Bronchial epithelial cell (primary cell): ENCODE results near the gene ZNF48. TPM values are rescaled to one million over a fixed set of nuclear protein-coding genes. Genes with fewer than 3 reads are reported as not detected.

Experiments
- DNase-seq: peaks from one replicate; pipeline ENCODE4 v3.0.0-alpha.2; 2010; ENCODE audit warnings: low read depth
- FAIRE-seq: peaks from 2 replicates; lab custom pipeline; 2011; peaks lifted over from hg19 to GRCh38; lab: Jason Lieb, UNC
- H3K27me3 ChIP-seq: 2 replicates; pipeline ENCODE4 v1.5.1; 2011; ENCODE audit warnings: low read length; ENCODE audit not compliant: control insufficient read depth, insufficient read depth
- H3K36me3 ChIP-seq: 2 replicates; pipeline ENCODE4 v1.5.1; 2011; ENCODE audit warnings: low read length; ENCODE audit not compliant: control insufficient read depth, insufficient read depth
- H3K4me3 ChIP-seq: 2 replicates; pipeline ENCODE4 v1.5.1; 2011; ENCODE audit warnings: mild to moderate bottlenecking, low read depth, low read length, control low read depth
- total RNA-seq: library from RNA; depleted of rRNA; stranded (reverse); fragments of >200 nt; gene quantifications from 2 replicates; pipeline ENCODE4 v1.2.1, GENCODE V29; 2014
- TF ChIP-seq, protein P1 (sequence below): IDR thresholded peaks from 2 replicates; pipeline ENCODE4 v1.5.1; 2011; ENCODE audit warnings: mild to moderate bottlenecking, moderate library complexity, low read length, control low read depth, inconsistent platforms; ENCODE audit not compliant: insufficient read depth, severe bottlenecking

The ZNF48 gene
- total RNA-seq, 1 donor from 2014 or later = 12.9 TPM

DNA sequence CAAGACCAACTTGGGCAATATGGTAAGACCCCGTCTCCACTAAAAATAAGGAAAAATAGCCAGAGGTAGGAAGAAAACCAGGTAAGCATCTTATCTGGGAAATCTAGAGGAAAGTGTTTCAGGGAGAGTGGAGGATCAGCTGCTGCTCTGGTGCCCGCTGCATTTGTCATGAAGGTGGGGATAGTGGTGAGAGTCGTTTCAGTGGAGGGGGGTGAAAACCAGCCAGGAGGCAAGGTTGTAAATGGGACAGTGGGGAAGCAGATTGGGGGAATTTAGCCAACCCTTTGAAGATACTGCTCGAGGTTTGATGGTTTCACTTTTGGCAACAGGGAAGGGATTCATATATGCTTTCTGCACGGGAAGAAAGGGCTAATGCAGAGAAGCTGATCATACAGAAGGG is 25.8 kb downstream of the ZNF48 start:
- TF ChIP-seq, protein P1, sequence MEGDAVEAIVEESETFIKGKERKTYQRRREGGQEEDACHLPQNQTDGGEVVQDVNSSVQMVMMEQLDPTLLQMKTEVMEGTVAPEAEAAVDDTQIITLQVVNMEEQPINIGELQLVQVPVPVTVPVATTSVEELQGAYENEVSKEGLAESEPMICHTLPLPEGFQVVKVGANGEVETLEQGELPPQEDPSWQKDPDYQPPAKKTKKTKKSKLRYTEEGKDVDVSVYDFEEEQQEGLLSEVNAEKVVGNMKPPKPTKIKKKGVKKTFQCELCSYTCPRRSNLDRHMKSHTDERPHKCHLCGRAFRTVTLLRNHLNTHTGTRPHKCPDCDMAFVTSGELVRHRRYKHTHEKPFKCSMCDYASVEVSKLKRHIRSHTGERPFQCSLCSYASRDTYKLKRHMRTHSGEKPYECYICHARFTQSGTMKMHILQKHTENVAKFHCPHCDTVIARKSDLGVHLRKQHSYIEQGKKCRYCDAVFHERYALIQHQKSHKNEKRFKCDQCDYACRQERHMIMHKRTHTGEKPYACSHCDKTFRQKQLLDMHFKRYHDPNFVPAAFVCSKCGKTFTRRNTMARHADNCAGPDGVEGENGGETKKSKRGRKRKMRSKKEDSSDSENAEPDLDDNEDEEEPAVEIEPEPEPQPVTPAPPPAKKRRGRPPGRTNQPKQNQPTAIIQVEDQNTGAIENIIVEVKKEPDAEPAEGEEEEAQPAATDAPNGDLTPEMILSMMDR = no peak
- FAIRE-seq = no peak
- Histone ChIP-seq H3K27me3 (no peaks in the 10 kb centered on the region), H3K4me3 (no peak overlapping the region), H3K36me3 (peaks cover 6% of the 10 kb centered on the region)
- no peak for DNase-seq

DNA sequence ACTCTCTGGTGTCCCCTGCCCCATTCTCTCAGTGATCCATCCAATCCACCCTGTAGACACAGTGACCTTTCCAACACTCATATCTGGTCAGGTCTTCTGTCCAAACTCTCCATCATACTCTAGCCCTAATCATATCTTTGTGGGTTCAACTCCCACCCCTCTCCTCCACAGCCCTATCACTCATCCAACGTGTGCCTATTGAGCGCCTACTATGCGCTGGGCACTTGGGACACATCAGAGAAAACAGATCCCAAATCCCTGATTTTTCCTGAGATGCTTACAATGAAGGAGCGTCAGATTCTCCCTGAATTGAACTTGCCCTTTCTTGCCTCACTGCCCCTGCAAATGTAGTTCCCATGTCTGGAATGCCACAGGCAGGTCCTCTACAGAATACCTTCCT is 32.8 kb downstream of the ZNF48 start:
- TF ChIP-seq, protein P1 = no peak
- FAIRE-seq = no peak
- H3K27me3 ChIP-seq = no peaks in the 10 kb centered on the region
- no peak overlapping the region for H3K4me3 ChIP-seq
- no peak for DNase-seq
- peaks cover 11% of the 10 kb centered on the region for H3K36me3 ChIP-seq

DNA sequence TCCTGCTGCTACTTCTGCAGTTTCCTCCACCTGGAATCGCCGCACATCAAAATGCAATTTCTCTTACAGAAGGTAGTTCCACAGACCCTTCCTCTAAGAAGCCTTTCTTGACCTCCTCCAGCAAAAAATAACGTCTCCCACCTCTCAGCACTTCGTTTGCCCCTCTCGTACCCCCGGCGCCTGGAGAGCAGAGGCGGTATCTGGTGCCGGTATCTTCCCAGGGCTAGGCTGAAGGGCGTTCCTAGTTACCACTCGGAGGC is 34.1 kb downstream of the ZNF48 start:
- DNase-seq (no peak), FAIRE-seq (no peak)
- peaks cover 6% of the 10 kb centered on the region for H3K36me3 ChIP-seq
- TF ChIP-seq, protein P1 = no peak
- H3K4me3 ChIP-seq = peak overlapping the region; percentile 80
- H3K27me3 ChIP-seq = no peaks in the 10 kb centered on the region

DNA sequence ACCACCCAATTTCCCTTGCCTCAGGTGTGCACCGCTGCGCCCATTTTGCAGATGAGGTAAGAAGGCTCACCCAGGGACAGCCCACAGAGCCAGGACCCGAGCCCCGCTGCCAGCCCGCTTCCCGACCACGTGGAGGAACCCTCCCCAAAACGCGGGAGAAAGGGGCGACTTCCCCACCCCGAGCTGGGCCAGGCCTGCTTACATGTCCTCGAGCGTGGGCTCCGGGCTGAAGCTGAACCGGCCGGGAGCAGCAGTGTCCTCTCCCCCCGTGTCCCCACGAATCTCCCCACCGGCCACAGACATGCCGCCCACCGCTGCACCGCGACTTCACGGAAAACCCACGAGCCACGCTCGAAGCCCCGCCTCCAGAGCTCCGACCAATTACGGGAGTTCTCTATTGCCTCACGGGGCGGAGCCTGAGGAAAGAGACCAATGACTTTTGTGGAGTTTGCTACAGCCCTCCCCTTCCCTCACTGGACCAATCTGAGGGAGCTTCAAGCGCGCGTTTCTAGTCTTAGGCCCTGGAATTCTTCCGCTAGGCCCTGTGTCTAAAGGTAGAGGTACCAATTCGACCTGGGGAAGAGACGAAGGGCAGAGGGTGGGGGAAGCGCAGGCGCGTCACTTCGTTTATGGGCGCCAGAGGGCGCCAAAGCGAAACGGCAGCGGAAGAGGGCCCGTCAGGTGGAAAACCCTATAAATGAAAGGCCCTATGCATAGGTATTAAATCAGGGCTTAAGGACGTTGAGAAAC is 34.6 kb downstream of the ZNF48 start, which contains the start of gene DCTPP1:
Gene DCTPP1, minus strand, starts transcription at position 353 of the 750 bp plus-strand sequence. Its CDS starts 50 bp downstream, at position 303.
- FAIRE-seq = peak; percentile 58
- Histone ChIP-seq H3K36me3 (peaks cover 6% of the 10 kb centered on the region), H3K27me3 (no peaks in the 10 kb centered on the region), H3K4me3 (peak within 1 kb of the TSS; percentile 80)
- DNase-seq = peak; percentile 99
- TF ChIP-seq, protein P1 = peak; percentile 95

DNA sequence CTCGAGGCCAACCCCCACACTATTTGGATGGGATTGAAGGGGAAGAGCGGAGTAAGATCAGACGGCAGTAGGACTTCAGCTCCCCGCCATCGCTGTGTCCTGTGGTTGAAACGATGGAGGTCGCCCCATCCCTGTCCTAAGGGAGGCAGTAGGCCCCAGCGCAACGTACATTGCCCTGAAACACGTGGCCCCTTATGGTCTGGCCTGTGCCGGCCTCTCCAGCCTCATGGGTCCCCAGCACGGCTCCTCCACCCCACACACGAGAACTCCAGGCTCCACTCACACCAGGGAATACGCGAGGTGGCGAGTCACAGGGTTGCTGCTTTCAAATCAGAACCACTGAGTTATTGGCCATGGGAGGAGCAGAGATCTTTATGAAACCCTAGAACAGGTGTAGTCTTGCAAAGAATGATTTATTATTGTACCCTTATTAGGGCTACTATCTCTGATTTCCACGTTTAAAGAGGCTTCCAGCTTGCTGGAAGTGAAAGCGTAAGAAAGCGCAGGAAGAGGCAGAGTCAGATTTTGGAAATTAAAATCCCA is 35.3 kb downstream of the ZNF48 start:
- DNase-seq (no peak), FAIRE-seq (no peak)
- Histone ChIP-seq H3K4me3 (no peak overlapping the region), H3K27me3 (no peaks in the 10 kb centered on the region), H3K36me3 (peaks cover 6% of the 10 kb centered on the region)
- TF ChIP-seq, protein P1 = no peak
